Measurements from ENCODE around the gene PGP. TPM values are rescaled to one million over a fixed set of nuclear protein-coding genes. Genes with fewer than 3 reads are reported as not detected.

PGP gene
- total and polyA plus RNA-seq, 4 donors, result 3.4 to 9.9 (median 6.3) TPM

DNA sequence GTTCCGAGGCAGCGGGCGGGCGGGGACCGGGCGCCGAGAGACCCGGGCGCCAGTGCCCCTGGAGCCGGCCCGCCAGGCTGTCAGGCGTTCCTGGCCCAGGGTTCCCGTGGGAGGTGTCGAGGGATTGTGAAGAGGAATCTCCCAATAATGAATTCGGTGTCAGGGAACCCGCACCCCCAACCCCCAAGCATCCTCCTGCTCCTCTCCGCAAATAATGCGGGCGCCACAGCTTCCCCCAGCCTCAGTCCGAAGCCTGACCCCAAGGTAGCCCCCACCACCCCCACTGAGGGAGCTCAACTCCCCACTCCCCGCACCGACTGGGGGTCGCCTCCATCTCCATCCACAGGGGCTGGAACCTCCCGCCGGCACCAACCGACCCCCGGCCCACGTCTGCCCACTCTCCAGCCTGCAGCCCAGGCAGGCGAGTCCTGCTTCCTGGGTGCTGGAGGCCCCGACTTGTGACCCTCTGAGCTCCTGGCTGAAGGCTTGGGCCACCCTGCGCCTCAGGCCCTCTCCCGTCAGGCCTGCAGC is 17.6 kb downstream of the PGP start:
- TF ChIP-seq FOXA2 (IDR thresholded peaks at IDR 0.05), result no peak
- TF ChIP-seq, protein P1, sequence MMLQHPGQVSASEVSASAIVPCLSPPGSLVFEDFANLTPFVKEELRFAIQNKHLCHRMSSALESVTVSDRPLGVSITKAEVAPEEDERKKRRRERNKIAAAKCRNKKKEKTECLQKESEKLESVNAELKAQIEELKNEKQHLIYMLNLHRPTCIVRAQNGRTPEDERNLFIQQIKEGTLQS (IDR thresholded peaks at IDR 0.05), result no peak
- TF ChIP-seq RXRA (IDR thresholded peaks at IDR 0.05), result no peak
- no peak for TF ChIP-seq RAD21 (IDR thresholded peaks at IDR 0.05)
- TF ChIP-seq JUND (IDR thresholded peaks at IDR 0.05), result no peak
- no peak for TF ChIP-seq SP1 (IDR thresholded peaks at IDR 0.05)
- no peak for TF ChIP-seq EGR1 (IDR thresholded peaks at IDR 0.05; ENCODE audit: low read depth in 2 of 2)
- TF ChIP-seq, protein P2, sequence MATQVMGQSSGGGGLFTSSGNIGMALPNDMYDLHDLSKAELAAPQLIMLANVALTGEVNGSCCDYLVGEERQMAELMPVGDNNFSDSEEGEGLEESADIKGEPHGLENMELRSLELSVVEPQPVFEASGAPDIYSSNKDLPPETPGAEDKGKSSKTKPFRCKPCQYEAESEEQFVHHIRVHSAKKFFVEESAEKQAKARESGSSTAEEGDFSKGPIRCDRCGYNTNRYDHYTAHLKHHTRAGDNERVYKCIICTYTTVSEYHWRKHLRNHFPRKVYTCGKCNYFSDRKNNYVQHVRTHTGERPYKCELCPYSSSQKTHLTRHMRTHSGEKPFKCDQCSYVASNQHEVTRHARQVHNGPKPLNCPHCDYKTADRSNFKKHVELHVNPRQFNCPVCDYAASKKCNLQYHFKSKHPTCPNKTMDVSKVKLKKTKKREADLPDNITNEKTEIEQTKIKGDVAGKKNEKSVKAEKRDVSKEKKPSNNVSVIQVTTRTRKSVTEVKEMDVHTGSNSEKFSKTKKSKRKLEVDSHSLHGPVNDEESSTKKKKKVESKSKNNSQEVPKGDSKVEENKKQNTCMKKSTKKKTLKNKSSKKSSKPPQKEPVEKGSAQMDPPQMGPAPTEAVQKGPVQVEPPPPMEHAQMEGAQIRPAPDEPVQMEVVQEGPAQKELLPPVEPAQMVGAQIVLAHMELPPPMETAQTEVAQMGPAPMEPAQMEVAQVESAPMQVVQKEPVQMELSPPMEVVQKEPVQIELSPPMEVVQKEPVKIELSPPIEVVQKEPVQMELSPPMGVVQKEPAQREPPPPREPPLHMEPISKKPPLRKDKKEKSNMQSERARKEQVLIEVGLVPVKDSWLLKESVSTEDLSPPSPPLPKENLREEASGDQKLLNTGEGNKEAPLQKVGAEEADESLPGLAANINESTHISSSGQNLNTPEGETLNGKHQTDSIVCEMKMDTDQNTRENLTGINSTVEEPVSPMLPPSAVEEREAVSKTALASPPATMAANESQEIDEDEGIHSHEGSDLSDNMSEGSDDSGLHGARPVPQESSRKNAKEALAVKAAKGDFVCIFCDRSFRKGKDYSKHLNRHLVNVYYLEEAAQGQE (IDR thresholded peaks at IDR 0.05), result no peak
- no peaks in the 10 kb centered on the region for H3K36me3 ChIP-seq (ENCODE audit: control insufficient read depth in 4 of 4, insufficient read depth in 3 of 4, low read depth in 1 of 4, low read length in 3 of 4)
- 35% methylated on average over 32 of the region's 32 CpGs for whole genome bisulfite sequencing
- no peak overlapping the region for H3K27ac ChIP-seq (ENCODE audit: low read depth in 1 of 2, low read length in 2 of 2)
- no peak overlapping the region for H3K9ac ChIP-seq (ENCODE audit: low read depth in 1 of 2, low read length in 2 of 2)
- H3K9me3 ChIP-seq (ENCODE audit: control insufficient read depth in 4 of 4, low read length in 3 of 4), result no peaks in the 10 kb centered on the region
- peak overlapping the region in 1 of 3 donors; percentile 56 for H3K4me3 ChIP-seq (ENCODE audit: low read depth in 1 of 3, low read length in 3 of 3)
- H3K4me1 ChIP-seq (ENCODE audit: control insufficient read depth in 4 of 4, insufficient read depth in 4 of 4, low read length in 3 of 4), result peaks cover 2 to 11% (median 4%) of the 10 kb centered on the region in 4 donors
- peaks cover 0 to 2% (median 0%) of the 10 kb centered on the region in 4 donors for H3K27me3 ChIP-seq (ENCODE audit: control insufficient read depth in 4 of 4, insufficient read depth in 4 of 4, low read length in 3 of 4)
- no peak for DNase-seq (ENCODE audit: low spot score)

DNA sequence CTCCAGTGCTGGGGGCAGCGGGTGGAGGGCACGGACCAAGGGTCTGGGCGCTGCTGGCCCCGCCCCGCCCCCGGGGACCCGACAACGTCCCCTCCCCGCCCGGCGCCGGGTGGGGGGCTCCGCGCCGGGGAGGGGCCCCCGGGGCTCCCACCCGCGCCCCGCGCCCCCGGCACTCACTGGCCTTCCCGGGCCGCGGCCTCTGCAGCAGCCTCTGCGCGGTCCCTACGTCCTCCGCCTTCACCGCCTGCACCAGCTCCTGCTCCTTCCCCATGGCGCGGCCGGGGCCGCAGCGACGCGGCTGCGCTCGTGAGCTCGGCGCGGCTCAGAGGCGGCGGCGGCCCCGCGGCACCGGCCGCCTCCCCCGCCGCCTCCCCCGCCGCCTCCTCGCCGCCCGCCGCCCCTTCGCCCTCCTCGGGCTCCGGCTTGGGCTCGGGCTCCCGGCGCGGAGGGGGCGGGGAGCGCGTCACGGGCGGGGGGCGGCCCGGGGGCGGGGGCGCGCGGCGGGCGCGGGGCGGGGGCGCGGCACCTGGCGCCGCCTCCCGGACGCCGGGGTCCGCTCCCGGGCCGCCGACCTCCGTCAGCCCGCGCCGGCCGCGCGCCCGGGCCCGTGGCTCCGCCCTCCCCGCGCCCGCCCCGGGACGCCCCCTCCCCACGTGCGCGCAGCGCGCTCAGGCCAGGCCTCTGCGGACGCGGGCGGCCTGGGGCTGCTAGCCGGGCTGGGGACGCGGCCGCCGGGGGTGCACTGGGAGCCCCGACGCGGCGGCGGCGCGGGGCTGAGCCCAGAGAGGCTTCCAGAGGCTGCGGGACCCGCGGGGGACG is 18.3 kb downstream of the PGP start, which contains the start of gene CASKIN1:
TSS of gene CASKIN1 (minus strand) at position 444 of the 819 bp plus-strand sequence. CDS start at position 271, 173 bp downstream.
- H3K9me3 ChIP-seq (ENCODE audit: control insufficient read depth in 4 of 4, low read length in 3 of 4), result no peaks in the 10 kb centered on the region
- no peak within 1 kb of the TSS for H3K27ac ChIP-seq (ENCODE audit: low read depth in 1 of 2, low read length in 2 of 2)
- peaks cover 2 to 11% (median 4%) of the 10 kb centered on the region in 4 donors for H3K4me1 ChIP-seq (ENCODE audit: control insufficient read depth in 4 of 4, insufficient read depth in 4 of 4, low read length in 3 of 4)
- TF ChIP-seq RXRA (IDR thresholded peaks at IDR 0.05) (no peak), HNF4A (conservative IDR thresholded peaks at IDR 0.05) (no peak), TAF1 (conservative IDR thresholded peaks at IDR 0.05) (no peak), FOXA1 (IDR thresholded peaks at IDR 0.05) (no peak), YY1 (IDR thresholded peaks at IDR 0.05) (no peak), FOXA2 (IDR thresholded peaks at IDR 0.05) (no peak), GABPA (IDR thresholded peaks at IDR 0.05 in 1 of 2, conservative IDR thresholded peaks at IDR 0.05 in 1 of 2) (no peak), SP1 (IDR thresholded peaks at IDR 0.05) (no peak), HNF4G (IDR thresholded peaks at IDR 0.05) (no peak), JUND (IDR thresholded peaks at IDR 0.05) (no peak), EGR1 (IDR thresholded peaks at IDR 0.05; ENCODE audit: low read depth in 2 of 2) (no peak), NR2F2 (IDR thresholded peaks at IDR 0.05) (no peak)
- TF ChIP-seq, protein P2 (IDR thresholded peaks at IDR 0.05), result no peak
- TF ChIP-seq, protein P1 (IDR thresholded peaks at IDR 0.05), result no peak
- TF ChIP-seq, protein P3, sequence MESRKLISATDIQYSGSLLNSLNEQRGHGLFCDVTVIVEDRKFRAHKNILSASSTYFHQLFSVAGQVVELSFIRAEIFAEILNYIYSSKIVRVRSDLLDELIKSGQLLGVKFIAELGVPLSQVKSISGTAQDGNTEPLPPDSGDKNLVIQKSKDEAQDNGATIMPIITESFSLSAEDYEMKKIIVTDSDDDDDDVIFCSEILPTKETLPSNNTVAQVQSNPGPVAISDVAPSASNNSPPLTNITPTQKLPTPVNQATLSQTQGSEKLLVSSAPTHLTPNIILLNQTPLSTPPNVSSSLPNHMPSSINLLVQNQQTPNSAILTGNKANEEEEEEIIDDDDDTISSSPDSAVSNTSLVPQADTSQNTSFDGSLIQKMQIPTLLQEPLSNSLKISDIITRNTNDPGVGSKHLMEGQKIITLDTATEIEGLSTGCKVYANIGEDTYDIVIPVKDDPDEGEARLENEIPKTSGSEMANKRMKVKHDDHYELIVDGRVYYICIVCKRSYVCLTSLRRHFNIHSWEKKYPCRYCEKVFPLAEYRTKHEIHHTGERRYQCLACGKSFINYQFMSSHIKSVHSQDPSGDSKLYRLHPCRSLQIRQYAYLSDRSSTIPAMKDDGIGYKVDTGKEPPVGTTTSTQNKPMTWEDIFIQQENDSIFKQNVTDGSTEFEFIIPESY (IDR thresholded peaks at IDR 0.05), result no peak
- TF ChIP-seq, protein P4, sequence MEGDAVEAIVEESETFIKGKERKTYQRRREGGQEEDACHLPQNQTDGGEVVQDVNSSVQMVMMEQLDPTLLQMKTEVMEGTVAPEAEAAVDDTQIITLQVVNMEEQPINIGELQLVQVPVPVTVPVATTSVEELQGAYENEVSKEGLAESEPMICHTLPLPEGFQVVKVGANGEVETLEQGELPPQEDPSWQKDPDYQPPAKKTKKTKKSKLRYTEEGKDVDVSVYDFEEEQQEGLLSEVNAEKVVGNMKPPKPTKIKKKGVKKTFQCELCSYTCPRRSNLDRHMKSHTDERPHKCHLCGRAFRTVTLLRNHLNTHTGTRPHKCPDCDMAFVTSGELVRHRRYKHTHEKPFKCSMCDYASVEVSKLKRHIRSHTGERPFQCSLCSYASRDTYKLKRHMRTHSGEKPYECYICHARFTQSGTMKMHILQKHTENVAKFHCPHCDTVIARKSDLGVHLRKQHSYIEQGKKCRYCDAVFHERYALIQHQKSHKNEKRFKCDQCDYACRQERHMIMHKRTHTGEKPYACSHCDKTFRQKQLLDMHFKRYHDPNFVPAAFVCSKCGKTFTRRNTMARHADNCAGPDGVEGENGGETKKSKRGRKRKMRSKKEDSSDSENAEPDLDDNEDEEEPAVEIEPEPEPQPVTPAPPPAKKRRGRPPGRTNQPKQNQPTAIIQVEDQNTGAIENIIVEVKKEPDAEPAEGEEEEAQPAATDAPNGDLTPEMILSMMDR (IDR thresholded peaks at IDR 0.05; ENCODE audit: low read depth, low read length, missing input control), result no peak
- TF ChIP-seq, protein P5, sequence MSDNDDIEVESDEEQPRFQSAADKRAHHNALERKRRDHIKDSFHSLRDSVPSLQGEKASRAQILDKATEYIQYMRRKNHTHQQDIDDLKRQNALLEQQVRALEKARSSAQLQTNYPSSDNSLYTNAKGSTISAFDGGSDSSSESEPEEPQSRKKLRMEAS (IDR thresholded peaks at IDR 0.05), result no peak
- DNase-seq (ENCODE audit: low spot score), result no peak
- H3K4me3 ChIP-seq (ENCODE audit: low read depth in 1 of 3, low read length in 3 of 3), result peak within 1 kb of the TSS in 1 of 3 donors; percentile 56
- peaks cover 0 to 2% (median 0%) of the 10 kb centered on the region in 4 donors for H3K27me3 ChIP-seq (ENCODE audit: control insufficient read depth in 4 of 4, insufficient read depth in 4 of 4, low read length in 3 of 4)
- no peak within 1 kb of the TSS for H3K9ac ChIP-seq (ENCODE audit: low read depth in 1 of 2, low read length in 2 of 2)
- WGBS, result 1% methylated on average over 114 of the region's 129 CpGs
- no peaks in the 10 kb centered on the region for H3K36me3 ChIP-seq (ENCODE audit: control insufficient read depth in 4 of 4, insufficient read depth in 3 of 4, low read depth in 1 of 4, low read length in 3 of 4)
